Fibroblast of the aortic adventitia (primary cell): ENCODE data around the gene KCNT1. TPM values are rescaled to one million over a fixed set of nuclear protein-coding genes. Genes with fewer than 3 reads are reported as not detected.

Source experiments
- DNase-seq: peaks from one replicate; pipeline ENCODE4 v3.0.0-alpha.2; 2010; ENCODE audit warnings: low read depth
- H3K4me3 ChIP-seq: 2 replicates; pipeline ENCODE4 v1.5.1; 2011; ENCODE audit warnings: low read depth, mild to moderate bottlenecking, control low read depth, low read length, moderate library complexity
- CTCF ChIP-seq: IDR thresholded peaks from 2 replicates; pipeline ENCODE4 v1.5.1; 2011; ENCODE audit warnings: mild to moderate bottlenecking, low read length, control low read depth, inconsistent platforms; ENCODE audit not compliant: insufficient read depth
- total RNA-seq: library from RNA; depleted of rRNA; stranded (reverse); fragments of >200 nt; gene quantifications from 2 replicates; pipeline ENCODE4 v1.2.3, GENCODE V29; 2012; ENCODE audit warnings: low replicate concordance

KCNT1 gene
- total RNA-seq, 1 donor, result not detected

- no peak for DNase-seq
- no peak overlapping the region for H3K4me3 ChIP-seq
- no peak for TF ChIP-seq CTCF
Observed at GRCh38 chr9:135825435-135826187, 123.6 kb downstream of the KCNT1 start.

- no peak overlapping the region for H3K4me3 ChIP-seq
- DNase-seq, result no peak
- TF ChIP-seq CTCF, result no peak
Observed at GRCh38 chr9:135826188-135826545, 124.2 kb downstream of the KCNT1 start.

- no peak for TF ChIP-seq CTCF
Observed at GRCh38 chr9:135827301-135827700, 125.3 kb downstream of the KCNT1 start.

GRCh38 chr9:135827866-135828580 lies 126.0 kb downstream of the KCNT1 start:
- no peak for DNase-seq
- no peak for TF ChIP-seq CTCF
- H3K4me3 ChIP-seq, result no peak overlapping the region

More at GRCh38 chr9:135827301-135827700, 125.3 kb downstream of the KCNT1 start:
- no peak for DNase-seq
- no peak overlapping the region for H3K4me3 ChIP-seq

- no peak for DNase-seq
- no peak overlapping the region for H3K4me3 ChIP-seq
- TF ChIP-seq CTCF, result no peak
Observed at GRCh38 chr9:135828656-135829055, 126.7 kb downstream of the KCNT1 start.

GRCh38 chr9:135830496-135830895 lies 128.5 kb downstream of the KCNT1 start:
- no peak for TF ChIP-seq CTCF
- H3K4me3 ChIP-seq, result no peak overlapping the region
- DNase-seq, result no peak
